A549 (cell line): Measurements from ENCODE around the gene CBLC. TPM values are rescaled to one million over a fixed set of nuclear protein-coding genes. Genes with fewer than 3 reads are reported as not detected.

Experiments used
- ATAC-seq, 2 experiments: fragments of 200-7000 bp in 1 of 2; fragments of >200 bp in 1 of 2; cut with Nextera tagmentation in 1 of 2; cut with Tn5 transposase in 1 of 2; 3 replicates each; pipeline versions ENCODE4 v1.8.0 to v1.9.1; 2018 to 2020; ENCODE audit warnings: mild to moderate bottlenecking in 1 of 2, moderate library complexity in 1 of 2
- CTCF ChIA-PET: fragments of 300-600 bp; sonication (Branson Sonifier 250); formaldehyde crosslinking; extraction: SDS; loops from one replicate; lab custom pipeline; 2021; ENCODE audit warnings: antibody characterized with exemption, inconsistent platforms; lab: Yijun Ruan, JAX
- POLR2A ChIA-PET: fragments of 350-600 bp; formaldehyde crosslinking; extraction: SDS; loops from one replicate; lab custom pipeline; 2021; ENCODE audit warnings: antibody characterized with exemption, inconsistent platforms; lab: Yijun Ruan, JAX
- DNase-seq, 2 experiments: peaks; one replicate each; pipeline versions ENCODE4 v3.0.0 to v3.0.0-alpha.2; 2011 to 2016; ENCODE audit warnings: low read depth in 1 of 2, low spot score in 1 of 2
- FAIRE-seq: peaks from 2 replicates; lab custom pipeline; 2011; peaks lifted over from hg19 to GRCh38; lab: Jason Lieb, UNC
- H3K27ac ChIP-seq, 2 experiments: fragments of >200 bp; sonication (Bioruptor Twin); formaldehyde crosslinking; 3 replicates each; pipeline ENCODE4 v1.5.1; 2016 to 2017
- H3K4me1 ChIP-seq: fragments of >200 bp; sonication (Bioruptor Twin); formaldehyde crosslinking; 3 replicates; pipeline ENCODE4 v1.6.1; 2016
- H3K4me2 ChIP-seq: fragments of >200 bp; sonication (Bioruptor Twin); formaldehyde crosslinking; 3 replicates; pipeline ENCODE4 v1.6.1; 2016
- H3K4me3 ChIP-seq: fragments of >200 bp; sonication (Bioruptor Twin); formaldehyde crosslinking; 3 replicates; pipeline ENCODE4 v1.5.1; 2016
- H3K9me3 ChIP-seq: fragments of >200 bp; sonication (Bioruptor Twin); formaldehyde crosslinking; 3 replicates; pipeline ENCODE4 v1.6.1; 2016
- BCL3 ChIP-seq: fragments of >200 bp; sonication (Bioruptor Twin); formaldehyde crosslinking; IDR thresholded peaks from 3 replicates; pipeline ENCODE4 v1.6.1; 2016
- BHLHE40 ChIP-seq: IDR thresholded peaks from 2 replicates; pipeline ENCODE4 v1.6.1; 2012; ENCODE audit warnings: low read depth, low read length, inconsistent platforms
- CBX2 ChIP-seq: fragments of 200-600 bp; sonication (generic); IDR thresholded peaks from 2 replicates; pipeline ENCODE4 v1.6.1; 2016; ENCODE audit warnings: low read depth, mild to moderate bottlenecking, borderline replicate concordance
- EHF ChIP-seq: fragments of 250-450 bp; sonication (Bioruptor Pico); IDR thresholded peaks from 2 replicates; pipeline ENCODE4 v1.5.0; 2020; ENCODE audit warnings: mild to moderate bottlenecking
- EHMT2 ChIP-seq: fragments of 200-600 bp; sonication (generic); IDR thresholded peaks from 2 replicates; pipeline ENCODE4 v1.6.1; 2016; ENCODE audit warnings: antibody characterized with exemption, low read depth, mild to moderate bottlenecking, moderate library complexity
- ESRRA ChIP-seq: fragments of 150-350 bp; IDR thresholded peaks from 2 replicates; pipeline ENCODE4 v1.6.1; 2014; ENCODE audit warnings: mild to moderate bottlenecking, low read length, borderline replicate concordance
- FOSL2 ChIP-seq, 2 experiments: fragments of 450-650 bp in 1 of 2; fragments of >200 bp in 1 of 2; sonication (Bioruptor Twin) in 1 of 2; formaldehyde crosslinking; IDR thresholded peaks; 2 replicates each; pipeline versions ENCODE4 v1.5.0 to v1.6.1; 2016 to 2020; ENCODE audit warnings: mild to moderate bottlenecking in 1 of 2, moderate library complexity in 1 of 2
- GATA3 ChIP-seq: IDR thresholded peaks from 2 replicates; pipeline ENCODE4 v1.6.1; 2012; ENCODE audit warnings: borderline replicate concordance
- HEYL ChIP-seq: fragments of 250-450 bp; sonication (Bioruptor Pico); IDR thresholded peaks from 2 replicates; pipeline ENCODE4 v1.8.0; 2021; ENCODE audit warnings: mild to moderate bottlenecking, moderate library complexity
- MYC ChIP-seq: IDR thresholded peaks from 2 replicates; pipeline ENCODE4 v1.6.1; 2012; ENCODE audit warnings: mild to moderate bottlenecking, inconsistent platforms, low read length, improper control_type of control experiment, borderline replicate concordance
- NFE2L2 ChIP-seq: fragments of 150-350 bp; conservative IDR thresholded peaks from 2 replicates; pipeline ENCODE4 v1.6.1; 2014; ENCODE audit warnings: low read length
- NPAS2 ChIP-seq: fragments of 250-450 bp; sonication (Bioruptor Pico); IDR thresholded peaks from 2 replicates; pipeline ENCODE4 v1.8.0; 2022; ENCODE audit warnings: mild to moderate bottlenecking, moderate library complexity, borderline replicate concordance
- PHF8 ChIP-seq: fragments of 200-600 bp; sonication (generic); IDR thresholded peaks from 2 replicates; pipeline ENCODE4 v1.6.1; 2016; ENCODE audit warnings: low read depth, mild to moderate bottlenecking, antibody characterized with exemption, moderate library complexity, borderline replicate concordance
- TFCP2L1 ChIP-seq: fragments of 250-450 bp; sonication (Bioruptor Pico); IDR thresholded peaks from 2 replicates; pipeline ENCODE4 v1.5.0; 2021; ENCODE audit warnings: mild to moderate bottlenecking
- TP53 ChIP-seq: fragments of 250-450 bp; sonication (Bioruptor Pico); IDR thresholded peaks from 2 replicates; pipeline ENCODE4 v1.5.0; 2021; ENCODE audit warnings: mild to moderate bottlenecking, moderate library complexity
- ZC3H11A ChIP-seq: fragments of 450-650 bp; IDR thresholded peaks from 2 replicates; pipeline ENCODE4 v1.6.1; 2014; ENCODE audit warnings: antibody characterized with exemption, mild to moderate bottlenecking
- ZFP36 ChIP-seq: fragments of 450-650 bp; IDR thresholded peaks from 2 replicates; pipeline ENCODE4 v1.6.1; 2014; ENCODE audit warnings: borderline replicate concordance; ENCODE audit not compliant: partially characterized antibody
- WGBS: methylation state at CpG from one replicate; pipeline ENCODE4 v1.1.6; 2017; ENCODE audit errors: missing lambda C conversion rate; 5-methylcytosine and 5-hydroxymethylcytosine counted together
- polyA plus RNA-seq, 4 experiments: library from polyadenylated mRNA; depleted of rRNA in 3 of 4; stranded (reverse); fragments of >200 nt; fragmentation: RNase III in 1 of 4; extraction: RNeasy Plus Mini Kit Qiagen cat#74134 plus additional on column Dnase treatment in 1 of 4; gene quantifications; 2 replicates in 3 of 4; 3 replicates in 1 of 4; pipeline ENCODE4 v1.2.3, GENCODE V29; 2011 to 2017
- TF ChIP-seq, protein P1 (sequence below): fragments of >200 bp; sonication (Bioruptor Twin); formaldehyde crosslinking; IDR thresholded peaks from 3 replicates; pipeline ENCODE4 v1.5.1; 2016
- TF ChIP-seq, protein P2 (sequence below): IDR thresholded peaks from 2 replicates; pipeline ENCODE4 v1.6.1; 2012
- TF ChIP-seq, protein P3 (sequence below): fragments of 250-450 bp; sonication (Bioruptor Pico); IDR thresholded peaks from 2 replicates; pipeline ENCODE4 v1.5.0; 2020; ENCODE audit warnings: low read depth, mild to moderate bottlenecking, moderate library complexity

CBLC gene
- polyA plus RNA-seq, 2 of the 4 experiments (the other 2 are of a cell fraction) = not detected

DNA sequence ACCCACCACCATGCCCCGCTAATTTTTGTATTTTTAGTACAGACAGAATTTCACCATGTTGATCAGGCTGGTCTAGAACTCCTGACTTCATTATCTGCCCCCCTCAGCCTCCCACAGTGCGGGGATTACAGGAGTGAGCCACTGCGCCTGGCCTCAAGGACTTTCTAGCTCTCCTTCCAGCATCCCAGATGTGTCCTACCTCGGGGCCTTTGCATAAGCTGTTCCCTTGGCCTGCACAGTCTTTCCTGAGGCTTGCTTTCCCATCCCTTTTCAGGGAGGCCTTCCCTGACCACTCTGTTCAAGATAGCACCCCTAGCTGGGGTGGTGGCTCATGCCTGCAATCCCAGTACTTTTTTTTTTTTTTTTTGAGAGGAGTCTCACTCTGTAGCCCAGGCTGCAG, 16.9 kb downstream of the CBLC start:
- Histone ChIP-seq H3K4me1 (peaks cover 12% of the 10 kb centered on the region), H3K9me3 (no peaks in the 10 kb centered on the region), H3K4me2 (no peak overlapping the region), H3K4me3 (no peak overlapping the region), H3K27ac (peak overlapping the region in 1 of 2 experiments; percentile 12; a peak in 1 of 6 replicates)
- no peak for FAIRE-seq
- 88% methylated on average over 4 of the region's 4 CpGs for WGBS
- DNase-seq = no peak
- POLR2A ChIA-PET = no interaction called here
- no peak for ATAC-seq
- TF ChIP-seq TFCP2L1 = no peak
- no peak for TF ChIP-seq FOSL2 (IDR thresholded peaks at IDR 0.05)
- TF ChIP-seq FOSL2 (CRISPR knock-in tag; IDR thresholded peaks at IDR 0.05) = no peak
- TF ChIP-seq ESRRA = no peak
- no peak for TF ChIP-seq CBX2
- no peak for TF ChIP-seq BHLHE40
- no peak for TF ChIP-seq NFE2L2
- no peak for TF ChIP-seq NPAS2 (CRISPR knock-in tag)
- no peak for TF ChIP-seq TP53 (CRISPR knock-in tag)
- TF ChIP-seq PHF8 = no peak
- no peak for TF ChIP-seq MYC
- TF ChIP-seq, protein P1, sequence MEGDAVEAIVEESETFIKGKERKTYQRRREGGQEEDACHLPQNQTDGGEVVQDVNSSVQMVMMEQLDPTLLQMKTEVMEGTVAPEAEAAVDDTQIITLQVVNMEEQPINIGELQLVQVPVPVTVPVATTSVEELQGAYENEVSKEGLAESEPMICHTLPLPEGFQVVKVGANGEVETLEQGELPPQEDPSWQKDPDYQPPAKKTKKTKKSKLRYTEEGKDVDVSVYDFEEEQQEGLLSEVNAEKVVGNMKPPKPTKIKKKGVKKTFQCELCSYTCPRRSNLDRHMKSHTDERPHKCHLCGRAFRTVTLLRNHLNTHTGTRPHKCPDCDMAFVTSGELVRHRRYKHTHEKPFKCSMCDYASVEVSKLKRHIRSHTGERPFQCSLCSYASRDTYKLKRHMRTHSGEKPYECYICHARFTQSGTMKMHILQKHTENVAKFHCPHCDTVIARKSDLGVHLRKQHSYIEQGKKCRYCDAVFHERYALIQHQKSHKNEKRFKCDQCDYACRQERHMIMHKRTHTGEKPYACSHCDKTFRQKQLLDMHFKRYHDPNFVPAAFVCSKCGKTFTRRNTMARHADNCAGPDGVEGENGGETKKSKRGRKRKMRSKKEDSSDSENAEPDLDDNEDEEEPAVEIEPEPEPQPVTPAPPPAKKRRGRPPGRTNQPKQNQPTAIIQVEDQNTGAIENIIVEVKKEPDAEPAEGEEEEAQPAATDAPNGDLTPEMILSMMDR = no peak
- TF ChIP-seq, protein P2, sequence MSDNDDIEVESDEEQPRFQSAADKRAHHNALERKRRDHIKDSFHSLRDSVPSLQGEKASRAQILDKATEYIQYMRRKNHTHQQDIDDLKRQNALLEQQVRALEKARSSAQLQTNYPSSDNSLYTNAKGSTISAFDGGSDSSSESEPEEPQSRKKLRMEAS = no peak
- no peak for TF ChIP-seq EHMT2
- TF ChIP-seq ZC3H11A = no peak
- TF ChIP-seq, protein P3, sequence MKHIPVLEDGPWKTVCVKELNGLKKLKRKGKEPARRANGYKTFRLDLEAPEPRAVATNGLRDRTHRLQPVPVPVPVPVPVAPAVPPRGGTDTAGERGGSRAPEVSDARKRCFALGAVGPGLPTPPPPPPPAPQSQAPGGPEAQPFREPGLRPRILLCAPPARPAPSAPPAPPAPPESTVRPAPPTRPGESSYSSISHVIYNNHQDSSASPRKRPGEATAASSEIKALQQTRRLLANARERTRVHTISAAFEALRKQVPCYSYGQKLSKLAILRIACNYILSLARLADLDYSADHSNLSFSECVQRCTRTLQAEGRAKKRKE (CRISPR knock-in tag) = no peak
- TF ChIP-seq BCL3 = no peak
- TF ChIP-seq HEYL (CRISPR knock-in tag) = no peak
- TF ChIP-seq, all 56 proteins: peak for 0
- CTCF ChIA-PET = interaction anchor here (0.9 to 48.5 kb wide), 10 partner anchors 11 to 147 kb away, joined by 3 to 1899 read pairs (median 11); partner anchors contain the start of gene BCAM

- DNase-seq (no peak), ATAC-seq (no peak)
- CTCF ChIA-PET = interaction anchor here (1.3 to 48.5 kb wide), 10 partner anchors 10 to 141 kb away, joined by 5 to 1899 read pairs (median 11); partner anchors contain the start of genes BCAM and CBLC
- Histone ChIP-seq H3K9me3 (no peaks in the 10 kb centered on the region), H3K4me2 (no peak overlapping the region)
- TF ChIP-seq, protein P3 (CRISPR knock-in tag) = no peak
- TF ChIP-seq ZFP36 (no peak), EHF (CRISPR knock-in tag) (no peak), GATA3 (no peak)
- TF ChIP-seq, all 56 proteins: peak for 0
- H3K27ac ChIP-seq = no peak overlapping the region; a peak in 1 of 6 replicates
- WGBS = 92% methylated on average over 13 of the region's 13 CpGs
- FAIRE-seq = no peak
- no peak overlapping the region for H3K4me3 ChIP-seq
- POLR2A ChIA-PET = no interaction called here
- H3K4me1 ChIP-seq = peaks cover 19% of the 10 kb centered on the region
Measured at GRCh38 chr19:44795398-44795987, 17.8 kb downstream of the CBLC start.
